ENCODE results near the gene KIF1A. TPM values are rescaled to one million over a fixed set of nuclear protein-coding genes. Genes with fewer than 3 reads are reported as not detected.

The KIF1A gene
- total RNA-seq, 2 experiments from 2014 or later: not detected

GRCh38 chr2:240705204-240705791 is 114.7 kb downstream of the KIF1A start:
- H3K27ac ChIP-seq (ENCODE audit: low read depth in 1 of 2, low read length in 2 of 2): no peak overlapping the region
- ChIA-PET POLR2A (interaction anchor here (0.9 to 1.2 kb wide), 4 partner anchors 82 to 144 kb away, joined by 3 to 8 read pairs (median 4); partner anchors contain the start of genes CAPN10, DUSP28 and RNPEPL1), CTCF (no interaction called here)
- no peak overlapping the region for H3K4me3 Mint-ChIP-seq
- no peaks in the 10 kb centered on the region for H3K36me3 ChIP-seq (ENCODE audit: insufficient read depth, low read length)
- no peak for ATAC-seq (ENCODE audit: poor library complexity)
- H3K9me3 Mint-ChIP-seq: no peaks in the 10 kb centered on the region
- peaks cover 20% of the 10 kb centered on the region for H3K27me3 Mint-ChIP-seq
- H3K27me3 ChIP-seq (ENCODE audit: control insufficient read depth in 1 of 2, insufficient read depth in 2 of 2, low read length in 2 of 2): no peaks in the 10 kb centered on the region
- TF ChIP-seq CTCF (IDR thresholded peaks at IDR 0.05): no peak
- H3K27ac Mint-ChIP-seq: no peak overlapping the region
- no peaks in the 10 kb centered on the region for H3K9me3 ChIP-seq (ENCODE audit: control insufficient read depth in 1 of 2, insufficient read depth in 1 of 2, low read length in 2 of 2)
- H3K4me1 Mint-ChIP-seq (ENCODE audit: low read depth): peaks cover 12% of the 10 kb centered on the region
- no peak overlapping the region for H3K4me3 ChIP-seq (ENCODE audit: low read length)
- DNase-seq: peak in 3 of 14 experiments; percentile 21 to 36 (median 25)
- intact Hi-C loops (cut with DNase I, micrococcal nuclease): loop anchor here in 1 of 2 experiments (10.0 kb wide), 1 partner anchor 190 kb away; no protein-coding TSS in a partner anchor
- H3K36me3 Mint-ChIP-seq (ENCODE audit: low read depth): no peaks in the 10 kb centered on the region
- peaks cover 20% of the 10 kb centered on the region for H3K4me1 ChIP-seq (ENCODE audit: insufficient read depth, low read length)

DNA sequence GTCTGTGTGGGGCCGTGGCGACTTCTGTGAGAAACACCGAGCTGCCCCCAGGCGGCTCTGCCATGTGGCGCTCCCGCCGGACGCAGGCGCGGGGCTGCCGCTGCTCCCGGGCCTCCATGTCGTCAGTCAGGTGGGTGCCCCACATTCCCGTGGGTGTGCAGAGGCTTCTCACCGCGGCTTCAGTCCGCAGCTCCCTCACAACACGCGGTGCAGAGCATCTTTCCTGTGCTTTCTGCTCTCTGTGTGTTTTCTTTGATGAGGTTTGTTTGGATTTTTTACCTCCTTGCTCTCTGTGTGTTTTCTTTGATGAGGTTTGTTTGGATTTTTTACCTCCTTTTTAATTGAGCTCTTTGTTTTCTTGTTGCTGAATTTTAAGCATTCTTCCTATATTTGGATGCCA is 115.4 kb downstream of the KIF1A start:
- CTCF ChIA-PET: no interaction called here

More for the DNA sequence above, 115.4 kb downstream of the KIF1A start:
- no peaks in the 10 kb centered on the region for H3K36me3 ChIP-seq (ENCODE audit: insufficient read depth, low read length)
- intact Hi-C loops (cut with DNase I, micrococcal nuclease): loop anchor here in 1 of 2 experiments (10.0 kb wide), 1 partner anchor 190 kb away; no protein-coding TSS in a partner anchor
- no peaks in the 10 kb centered on the region for H3K9me3 Mint-ChIP-seq
- DNase-seq: peak in 7 of 14 experiments; percentile 9 to 64 (median 32)
- H3K4me1 Mint-ChIP-seq (ENCODE audit: low read depth): peaks cover 12% of the 10 kb centered on the region
- peaks cover 20% of the 10 kb centered on the region for H3K27me3 Mint-ChIP-seq
- POLR2A ChIA-PET: interaction anchor here (0.9 to 1.2 kb wide), 4 partner anchors 82 to 144 kb away, joined by 3 to 8 read pairs (median 4); partner anchors contain the start of genes CAPN10, DUSP28 and RNPEPL1
- no peaks in the 10 kb centered on the region for H3K27me3 ChIP-seq (ENCODE audit: control insufficient read depth in 1 of 2, insufficient read depth in 2 of 2, low read length in 2 of 2)
- peak; percentile 54 for ATAC-seq (ENCODE audit: poor library complexity)
- H3K27ac Mint-ChIP-seq: no peak overlapping the region
- H3K9me3 ChIP-seq (ENCODE audit: control insufficient read depth in 1 of 2, insufficient read depth in 1 of 2, low read length in 2 of 2): no peaks in the 10 kb centered on the region
- no peaks in the 10 kb centered on the region for H3K36me3 Mint-ChIP-seq (ENCODE audit: low read depth)
- TF ChIP-seq CTCF (IDR thresholded peaks at IDR 0.05): no peak
- no peak overlapping the region for H3K27ac ChIP-seq (ENCODE audit: low read depth in 1 of 2, low read length in 2 of 2)
- no peak overlapping the region for H3K4me3 ChIP-seq (ENCODE audit: low read length)
- H3K4me1 ChIP-seq (ENCODE audit: insufficient read depth, low read length): peaks cover 20% of the 10 kb centered on the region
- no peak overlapping the region for H3K4me3 Mint-ChIP-seq
